Measurements from ENCODE around the gene DAG1.

DAG1 gene

DNA sequence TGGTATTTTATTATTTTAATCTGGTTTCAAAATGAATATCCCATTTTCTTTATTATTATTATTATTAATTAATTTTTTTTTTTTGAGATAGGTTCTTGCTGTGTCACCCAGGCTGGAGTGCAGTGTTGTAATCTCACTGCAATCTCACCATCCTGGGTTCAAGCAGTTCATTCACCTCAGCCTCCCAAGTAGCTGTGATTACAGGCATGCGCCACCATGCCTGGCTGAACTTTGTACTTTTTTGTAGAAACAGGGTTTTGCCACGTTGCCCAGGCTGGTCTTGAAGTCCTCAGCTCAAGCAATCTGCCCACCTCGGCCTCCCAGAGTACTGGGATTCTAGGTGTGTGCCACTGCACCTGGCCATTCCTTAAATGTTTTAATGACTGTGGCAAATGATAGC lies 28.6 kb downstream of the DAG1 start:
- no peaks in the 10 kb centered on the region for H3F3A ChIP-seq (ENCODE audit: insufficient read depth, low read length)
- H4K20me1 ChIP-seq (ENCODE audit: insufficient read depth, low read length) = no peaks in the 10 kb centered on the region
- H3K4me3 ChIP-seq (ENCODE audit: low read depth, low read length, poor library complexity, severe bottlenecking) = no peak overlapping the region
- no peaks in the 10 kb centered on the region for H3K4me1 ChIP-seq (ENCODE audit: insufficient read depth, low read length, severe bottlenecking)
- no peak overlapping the region for H3K4me2 ChIP-seq (ENCODE audit: low read length)
- no peak overlapping the region for H2AFZ ChIP-seq (ENCODE audit: low read length)
- no peak overlapping the region for H3K9ac ChIP-seq (ENCODE audit: low read length)
- TF ChIP-seq CTCF (IDR thresholded peaks at IDR 0.05; ENCODE audit: low read length) (no peak), EZH2 (IDR thresholded peaks at IDR 0.05; ENCODE audit: borderline replicate concordance, low read length) (no peak)
- no peaks in the 10 kb centered on the region for H3K9me2 ChIP-seq (ENCODE audit: low read depth, low read length)
- no peak overlapping the region for H3K27ac ChIP-seq (ENCODE audit: low read depth, low read length, poor library complexity, severe bottlenecking)
- no peaks in the 10 kb centered on the region for H3K9me3 ChIP-seq (ENCODE audit: low read length)
- H3K27me3 ChIP-seq (ENCODE audit: insufficient read depth, low read length) = no peaks in the 10 kb centered on the region
- H3K79me2 ChIP-seq (ENCODE audit: insufficient read depth, low read length) = 0 out of 2 replicates have a peak, but pooled peaks cover under 1% of the 10 kb centered on the region
- no peaks in the 10 kb centered on the region for H3K36me3 ChIP-seq (ENCODE audit: insufficient read depth, low read length)

- Histone ChIP-seq H4K20me1 (ENCODE audit: insufficient read depth, low read length) (no peaks in the 10 kb centered on the region), H3K27me3 (ENCODE audit: insufficient read depth, low read length) (no peaks in the 10 kb centered on the region), H3K9ac (ENCODE audit: low read length) (no peak overlapping the region), H3K9me3 (ENCODE audit: low read length) (no peaks in the 10 kb centered on the region), H2AFZ (ENCODE audit: low read length) (no peak overlapping the region), H3K4me1 (ENCODE audit: insufficient read depth, low read length, severe bottlenecking) (no peaks in the 10 kb centered on the region), H3K79me2 (ENCODE audit: insufficient read depth, low read length) (0 out of 2 replicates have a peak, but pooled peaks cover 7% of the 10 kb centered on the region), H3K4me3 (ENCODE audit: low read depth, low read length, poor library complexity, severe bottlenecking) (no peak overlapping the region), H3K27ac (ENCODE audit: low read depth, low read length, poor library complexity, severe bottlenecking) (no peak overlapping the region), H3F3A (ENCODE audit: insufficient read depth, low read length) (no peaks in the 10 kb centered on the region), H3K4me2 (ENCODE audit: low read length) (no peak overlapping the region), H3K36me3 (ENCODE audit: insufficient read depth, low read length) (no peaks in the 10 kb centered on the region), H3K9me2 (ENCODE audit: low read depth, low read length) (no peaks in the 10 kb centered on the region)
- no peak for TF ChIP-seq EZH2 (IDR thresholded peaks at IDR 0.05; ENCODE audit: borderline replicate concordance, low read length)
- no peak for TF ChIP-seq CTCF (IDR thresholded peaks at IDR 0.05; ENCODE audit: low read length)
Measured at GRCh38 chr3:49500205-49500731, 30.2 kb downstream of the DAG1 start.

- Histone ChIP-seq H3K79me2 (ENCODE audit: insufficient read depth, low read length) (0 out of 2 replicates have a peak, but pooled peaks cover 7% of the 10 kb centered on the region), H3K4me2 (ENCODE audit: low read length) (no peak overlapping the region), H3K4me3 (ENCODE audit: low read depth, low read length, poor library complexity, severe bottlenecking) (no peak overlapping the region), H3K9me3 (ENCODE audit: low read length) (no peaks in the 10 kb centered on the region), H3K36me3 (ENCODE audit: insufficient read depth, low read length) (no peaks in the 10 kb centered on the region), H4K20me1 (ENCODE audit: insufficient read depth, low read length) (no peaks in the 10 kb centered on the region), H3K27ac (ENCODE audit: low read depth, low read length, poor library complexity, severe bottlenecking) (no peak overlapping the region), H3K4me1 (ENCODE audit: insufficient read depth, low read length, severe bottlenecking) (no peaks in the 10 kb centered on the region), H3K27me3 (ENCODE audit: insufficient read depth, low read length) (no peaks in the 10 kb centered on the region), H3K9ac (ENCODE audit: low read length) (no peak overlapping the region), H3F3A (ENCODE audit: insufficient read depth, low read length) (no peaks in the 10 kb centered on the region), H3K9me2 (ENCODE audit: low read depth, low read length) (no peaks in the 10 kb centered on the region), H2AFZ (ENCODE audit: low read length) (no peak overlapping the region)
- no peak for TF ChIP-seq CTCF (IDR thresholded peaks at IDR 0.05; ENCODE audit: low read length)
- TF ChIP-seq EZH2 (IDR thresholded peaks at IDR 0.05; ENCODE audit: borderline replicate concordance, low read length) = no peak
Measured at GRCh38 chr3:49500732-49501609, 30.9 kb downstream of the DAG1 start.

Data from OCI-LY1 (cell line).